IMR-90 (cell line): ENCODE data around the gene EMX1. TPM values are rescaled to one million over a fixed set of nuclear protein-coding genes. Genes with fewer than 3 reads are reported as not detected.

Source experiments
- ATAC-seq: fragments of 200-7000 bp; cut with Tn5 transposase; 2 replicates; pipeline ENCODE4 v1.9.1; 2020; ENCODE audit warnings: low read depth, mild to moderate bottlenecking, moderate library complexity
- BruUV-seq: library from RNA; stranded (reverse); fragments of 400-500 nt; replicated peaks from 2 replicates; lab custom pipeline; 2021; lab: Mats Ljungman, UMichigan
- CTCF ChIA-PET: fragments of 300-600 bp; formaldehyde crosslinking; extraction: SDS; loops from one replicate; lab custom pipeline; 2021; ENCODE audit warnings: antibody characterized with exemption; lab: Yijun Ruan, JAX
- POLR2A ChIA-PET: fragments of 300-600 bp; sonication (Branson Sonifier 250); formaldehyde crosslinking; loops from one replicate; lab custom pipeline; 2022; ENCODE audit warnings: antibody characterized with exemption; ENCODE audit not compliant: unreplicated experiment; lab: Charles Lee
- DNase-seq: peaks from one replicate; pipeline ENCODE4 v3.0.0; 2013
- H2AFZ ChIP-seq: replicated peaks from 2 replicates; pipeline ENCODE3; 2013; ENCODE audit warnings: low read length, mild to moderate bottlenecking; ENCODE audit not compliant: poor library complexity
- H2AK5ac ChIP-seq: 2 replicates; pipeline ENCODE4 v1.6.1; 2013; ENCODE audit warnings: low read depth, low read length, inconsistent platforms
- H2AK9ac ChIP-seq: replicated peaks from 2 replicates; pipeline ENCODE3; 2013; ENCODE audit warnings: mild to moderate bottlenecking, low read depth, low read length, moderate library complexity; ENCODE audit not compliant: poor library complexity
- H2BK120ac ChIP-seq: 2 replicates; pipeline ENCODE4 v1.6.1; 2013; ENCODE audit warnings: low read depth, low read length, inconsistent platforms
- H2BK15ac ChIP-seq: 3 replicates; pipeline ENCODE4 v1.6.1; 2013; ENCODE audit warnings: low read depth, low read length, inconsistent platforms
- H2BK20ac ChIP-seq: 2 replicates; pipeline ENCODE4 v1.6.1; 2013; ENCODE audit warnings: low read depth, mild to moderate bottlenecking, inconsistent platforms, low read length, moderate library complexity
- H2BK5ac ChIP-seq: 2 replicates; pipeline ENCODE4 v1.6.1; 2013; ENCODE audit warnings: mild to moderate bottlenecking, low read depth, low read length, inconsistent platforms; ENCODE audit not compliant: poor library complexity, severe bottlenecking
- H3K14ac ChIP-seq: replicated peaks from 2 replicates; pipeline ENCODE4 v1.6.1; 2013; ENCODE audit warnings: low read depth, low read length, inconsistent platforms
- H3K18ac ChIP-seq: 2 replicates; pipeline ENCODE4 v1.6.1; 2013; ENCODE audit warnings: low read depth, low read length, control low read depth
- H3K23ac ChIP-seq: 2 replicates; pipeline ENCODE4 v1.6.1; 2013; ENCODE audit warnings: low read depth, low read length, inconsistent platforms
- H3K27ac ChIP-seq: 2 replicates; pipeline ENCODE4 v1.5.1; 2013; ENCODE audit warnings: mild to moderate bottlenecking, control low read depth, low read length; ENCODE audit not compliant: insufficient read depth
- H3K27me3 ChIP-seq: 2 replicates; pipeline ENCODE4 v1.6.1; 2013; ENCODE audit warnings: low read length; ENCODE audit not compliant: control insufficient read depth, insufficient read depth
- H3K36me3 ChIP-seq: 2 replicates; pipeline ENCODE4 v1.6.1; 2013; ENCODE audit warnings: low read length, mixed read lengths; ENCODE audit not compliant: control insufficient read depth, insufficient read depth
- H3K4ac ChIP-seq: 2 replicates; pipeline ENCODE4 v1.6.1; 2013; ENCODE audit warnings: low read depth, low read length, inconsistent platforms
- H3K4me1 ChIP-seq: 2 replicates; pipeline ENCODE4 v1.6.1; 2013; ENCODE audit warnings: low read length, mixed read lengths; ENCODE audit not compliant: control insufficient read depth, insufficient read depth
- H3K4me2 ChIP-seq: 2 replicates; pipeline ENCODE4 v1.6.1; 2013; ENCODE audit warnings: low read depth, mild to moderate bottlenecking, control low read depth, low read length, moderate library complexity
- H3K4me3 ChIP-seq: 2 replicates; pipeline ENCODE4 v1.5.1; 2013; ENCODE audit warnings: low read depth, mild to moderate bottlenecking, control low read depth, low read length, moderate library complexity; ENCODE audit not compliant: insufficient read depth
- H3K56ac ChIP-seq: 2 replicates; pipeline ENCODE4 v1.6.1; 2013; ENCODE audit warnings: low read length, inconsistent platforms; ENCODE audit not compliant: insufficient read depth; ENCODE audit errors: extremely low read depth
- H3K79me1 ChIP-seq, 2 experiments: 2 replicates each; pipeline ENCODE4 v1.6.1; 2013; ENCODE audit warnings: low read length in 2 of 2, inconsistent platforms in 1 of 2, low read depth in 1 of 2
- H3K9ac ChIP-seq: 2 replicates; pipeline ENCODE4 v1.6.1; 2013; ENCODE audit warnings: low read depth, low read length, control low read depth
- H3K9me1 ChIP-seq: 2 replicates; pipeline ENCODE4 v1.6.1; 2013; ENCODE audit warnings: low read length, inconsistent platforms; ENCODE audit not compliant: insufficient read depth
- H3K9me3 ChIP-seq: 2 replicates; pipeline ENCODE4 v1.6.1; 2013; ENCODE audit warnings: low read length; ENCODE audit not compliant: control insufficient read depth, insufficient read depth
- H4K20me1 ChIP-seq: 2 replicates; pipeline ENCODE4 v1.6.1; 2013; ENCODE audit warnings: low read length, inconsistent platforms; ENCODE audit not compliant: insufficient read depth
- H4K5ac ChIP-seq: 2 replicates; pipeline ENCODE4 v1.6.1; 2013; ENCODE audit warnings: mild to moderate bottlenecking, low read depth, low read length, control low read depth
- H4K8ac ChIP-seq, 2 experiments: 2 replicates each; pipeline ENCODE4 v1.6.1; 2013; ENCODE audit warnings: low read depth in 2 of 2, low read length in 2 of 2, control low read depth in 1 of 2, inconsistent platforms in 1 of 2
- H4K91ac ChIP-seq: 2 replicates; pipeline ENCODE4 v1.6.1; 2013; ENCODE audit warnings: low read depth, low read length, inconsistent platforms; ENCODE audit not compliant: insufficient read depth
- MAFK ChIP-seq: IDR thresholded peaks from 2 replicates; pipeline ENCODE4 v1.6.1; 2012; ENCODE audit warnings: low read depth, low read length, improper control_type of control experiment
- RAD21 ChIP-seq: IDR thresholded peaks from 2 replicates; pipeline ENCODE4 v1.6.1; 2012; ENCODE audit warnings: low read length, improper control_type of control experiment
- WGBS, 2 experiments: methylation state at CpG; one replicate each; pipeline versions ENCODE4 v1.1.5 to v1.1.7; 2013; ENCODE audit warnings: missing lambda C conversion rate in 2 of 2; ENCODE audit not compliant: insufficient read length in 1 of 2; ENCODE audit errors: extremely low coverage in 2 of 2; 5-methylcytosine and 5-hydroxymethylcytosine counted together
- dilution Hi-C: fragments of 300-500 bp; cut with HindIII; formaldehyde crosslinking; loops from one replicate; pipeline ENCODE4 v1.14.3; 2018; ENCODE audit warnings: low sequenced_read_pairs; ENCODE audit not compliant: unreplicated experiment
- in situ Hi-C: fragments of 300-500 bp; cut with MboI; formaldehyde crosslinking; loops from 3 replicates; pipeline ENCODE4 v1.14.3; 2019; ENCODE audit warnings: low sequenced_read_pairs, inconsistent platforms, mixed read lengths
- intact Hi-C: fragments of 100-400 bp; cut with micrococcal nuclease; formaldehyde crosslinking; loops from 2 replicates; pipeline ENCODE4 v1.10.0; 2022
- polyA plus RNA-seq, 3 experiments: library from polyadenylated mRNA; depleted of rRNA; stranded (reverse); fragments of >200 nt; gene quantifications; 2 replicates each; pipeline ENCODE4 v1.2.3, GENCODE V29; 2012; ENCODE audit warnings: low replicate concordance in 1 of 3
- total RNA-seq: library from RNA; depleted of rRNA; stranded (reverse); fragments of >200 nt; gene quantifications from 2 replicates; pipeline ENCODE4 v1.2.3, GENCODE V29; 2012

EMX1 gene
- total and polyA plus RNA-seq, 2 of the 4 experiments (the other 2 are of a cell fraction): not detected

DNA sequence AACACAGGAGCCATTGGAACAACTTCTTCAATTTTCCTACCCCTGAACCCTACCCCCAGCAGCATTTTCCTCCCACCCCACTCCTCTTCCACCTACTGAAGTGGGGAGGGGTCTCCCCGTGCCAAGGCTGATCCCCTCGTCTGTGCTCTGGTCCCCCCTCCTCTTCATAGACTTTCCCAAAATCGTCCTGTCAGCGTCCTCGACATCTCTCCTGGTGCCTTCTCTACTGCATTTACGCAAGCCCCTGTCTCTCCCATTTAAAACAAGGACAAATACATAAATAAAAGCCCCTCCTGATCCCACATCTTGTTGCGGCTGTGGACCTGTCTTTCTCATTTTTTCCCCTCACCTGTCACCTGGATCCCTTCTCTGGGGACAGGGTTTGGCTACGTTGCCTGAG, 42.2 kb downstream of the EMX1 start:
- H2BK5ac ChIP-seq: no peak overlapping the region
- DNase-seq (no peak), ATAC-seq (no peak)
- H2BK15ac ChIP-seq: no peak overlapping the region
- no peak overlapping the region for H3K4me3 ChIP-seq
- dilution Hi-C loops (no loop called here), in situ Hi-C loops (no loop called here), intact Hi-C loops (no loop called here)
- H2BK20ac ChIP-seq: no peak overlapping the region
- H3K56ac ChIP-seq: no peak overlapping the region
- no peak overlapping the region for H4K8ac ChIP-seq
- H3K9ac ChIP-seq: no peak overlapping the region
- no peaks in the 10 kb centered on the region for H3K27me3 ChIP-seq
- no peaks in the 10 kb centered on the region for H3K4me1 ChIP-seq
- no peak overlapping the region for H3K4ac ChIP-seq
- no peak overlapping the region for H4K5ac ChIP-seq
- TF ChIP-seq MAFK: 0 out of 2 replicates have a peak, but pooled peaks have one; percentile 37
- no peak for TF ChIP-seq RAD21
- H3K4me2 ChIP-seq: no peak overlapping the region
- no peak overlapping the region for H4K91ac ChIP-seq
- no peak overlapping the region for H3K23ac ChIP-seq
- H2AK9ac ChIP-seq: no peak overlapping the region
- H2BK120ac ChIP-seq: no peak overlapping the region
- peaks cover 4% of the 10 kb centered on the region; the same call in 1 of the 2 replicates for H3K9me1 ChIP-seq
- no peak overlapping the region for H3K27ac ChIP-seq
- no peak overlapping the region for H2AFZ ChIP-seq
- no peak overlapping the region for H2AK5ac ChIP-seq
- 95% methylated on average over 4 of the region's 8 CpGs; no CpG with 5 or more reads in 1 of the 2 experiments for WGBS, 2 experiments
- H4K20me1 ChIP-seq: no peaks in the 10 kb centered on the region
- no peaks in the 10 kb centered on the region for H3K36me3 ChIP-seq
- BruUV-seq: no TSS peak
- H3K79me1 ChIP-seq: no peaks in the 10 kb centered on the region
- ChIA-PET POLR2A (no interaction called here), CTCF (no interaction called here)
- H3K9me3 ChIP-seq: no peaks in the 10 kb centered on the region
- no peak overlapping the region for H3K14ac ChIP-seq
- no peak overlapping the region for H3K18ac ChIP-seq
